OCI-LY1 (cell line): ENCODE results near the gene JADE3.
"Not testable (repeated sequence)": the region's sequence is repeated elsewhere in the genome, so short reads cannot be mapped to it uniquely, and the experiment has no call there.

Experiments used
- H2AFZ ChIP-seq: fragments of 200-600 bp; sonication (generic), shearing (Covaris generic); 2 replicates; pipeline ENCODE4 v1.6.0; 2014; ENCODE audit warnings: antibody characterized with exemption, mild to moderate bottlenecking, low read length
- H3F3A ChIP-seq: fragments of 200-600 bp; sonication (generic), shearing (Covaris generic); 2 replicates; pipeline ENCODE4 v1.6.0; 2014; ENCODE audit warnings: mild to moderate bottlenecking, antibody characterized with exemption, low read length, moderate library complexity; ENCODE audit not compliant: insufficient read depth
- H3K27ac ChIP-seq: fragments of 200-600 bp; sonication (generic); 2 replicates; pipeline ENCODE4 v1.5.1; 2014; ENCODE audit warnings: low read length, mixed run types, mild to moderate bottlenecking, low read depth; ENCODE audit not compliant: poor library complexity, severe bottlenecking
- H3K27me3 ChIP-seq: fragments of 200-600 bp; sonication (generic); 2 replicates; pipeline ENCODE4 v1.6.0; 2014; ENCODE audit warnings: antibody characterized with exemption, mild to moderate bottlenecking, low read length, moderate library complexity; ENCODE audit not compliant: insufficient read depth
- H3K36me3 ChIP-seq: fragments of 200-600 bp; sonication (generic); 2 replicates; pipeline ENCODE4 v1.6.1; 2014; ENCODE audit warnings: mild to moderate bottlenecking, antibody characterized with exemption, low read length, moderate library complexity, mixed read lengths; ENCODE audit not compliant: insufficient read depth
- H3K4me1 ChIP-seq: fragments of 200-600 bp; sonication (generic); 2 replicates; pipeline ENCODE4 v1.5.1; 2014; ENCODE audit warnings: mild to moderate bottlenecking, low read length, moderate library complexity; ENCODE audit not compliant: insufficient read depth, severe bottlenecking
- H3K4me2 ChIP-seq: fragments of 200-600 bp; sonication (generic), shearing (Covaris generic); 2 replicates; pipeline ENCODE4 v1.6.1; 2014; ENCODE audit warnings: low read length
- H3K4me3 ChIP-seq: fragments of 200-600 bp; sonication (generic); 2 replicates; pipeline ENCODE4 v1.5.1; 2014; ENCODE audit warnings: low read length, low read depth, mild to moderate bottlenecking, mixed read lengths; ENCODE audit not compliant: poor library complexity, severe bottlenecking
- H3K79me2 ChIP-seq: fragments of 200-600 bp; shearing (Covaris generic); 2 replicates; pipeline ENCODE4 v1.6.1; 2016; ENCODE audit warnings: mixed run types, low read length, mixed read lengths; ENCODE audit not compliant: insufficient read depth
- H3K9ac ChIP-seq: fragments of 200-600 bp; sonication (generic), shearing (Covaris generic); 2 replicates; pipeline ENCODE4 v1.6.1; 2014; ENCODE audit warnings: mild to moderate bottlenecking, low read length, mixed read lengths
- H3K9me2 ChIP-seq: fragments of 200-600 bp; sonication (generic), shearing (Covaris generic); 2 replicates; pipeline ENCODE4 v1.6.1; 2014; ENCODE audit warnings: low read depth, mild to moderate bottlenecking, low read length, mixed read lengths
- H3K9me3 ChIP-seq: fragments of 200-600 bp; shearing (Covaris generic); 2 replicates; pipeline ENCODE4 v1.6.1; 2014; ENCODE audit warnings: low read length, mixed read lengths
- H4K20me1 ChIP-seq: fragments of 200-600 bp; sonication (generic), shearing (Covaris generic); 2 replicates; pipeline ENCODE4 v1.6.0; 2016; ENCODE audit warnings: mild to moderate bottlenecking, low read length; ENCODE audit not compliant: insufficient read depth
- CTCF ChIP-seq: fragments of 200-600 bp; sonication (generic), shearing (Covaris generic); IDR thresholded peaks from 2 replicates; pipeline ENCODE4 v1.5.1; 2017; ENCODE audit warnings: mild to moderate bottlenecking, antibody characterized with exemption, low read length, moderate library complexity, mixed read lengths
- EZH2 ChIP-seq: fragments of 200-600 bp; sonication (generic), shearing (Covaris generic); IDR thresholded peaks from 2 replicates; pipeline ENCODE4 v1.8.0; 2017; ENCODE audit warnings: borderline replicate concordance, mixed run types, mild to moderate bottlenecking, antibody characterized with exemption, low read length, moderate library complexity, mixed read lengths

Gene JADE3

GRCh38 chrX:46967547-46967946, 55.3 kb downstream of the JADE3 start:
- Histone ChIP-seq H2AFZ (no peak overlapping the region), H3K27ac (no peak overlapping the region), H3K27me3 (no peaks in the 10 kb centered on the region), H3F3A (no peaks in the 10 kb centered on the region), H3K4me3 (no peak overlapping the region), H3K79me2 (no peaks in the 10 kb centered on the region), H3K9ac (no peak overlapping the region), H3K9me2 (no peaks in the 10 kb centered on the region), H3K36me3 (no peaks in the 10 kb centered on the region), H3K4me1 (no peaks in the 10 kb centered on the region), H3K9me3 (no peaks in the 10 kb centered on the region), H3K4me2 (no peak overlapping the region), H4K20me1 (no peaks in the 10 kb centered on the region)
- no peak for TF ChIP-seq EZH2
- no peak for TF ChIP-seq CTCF

DNA sequence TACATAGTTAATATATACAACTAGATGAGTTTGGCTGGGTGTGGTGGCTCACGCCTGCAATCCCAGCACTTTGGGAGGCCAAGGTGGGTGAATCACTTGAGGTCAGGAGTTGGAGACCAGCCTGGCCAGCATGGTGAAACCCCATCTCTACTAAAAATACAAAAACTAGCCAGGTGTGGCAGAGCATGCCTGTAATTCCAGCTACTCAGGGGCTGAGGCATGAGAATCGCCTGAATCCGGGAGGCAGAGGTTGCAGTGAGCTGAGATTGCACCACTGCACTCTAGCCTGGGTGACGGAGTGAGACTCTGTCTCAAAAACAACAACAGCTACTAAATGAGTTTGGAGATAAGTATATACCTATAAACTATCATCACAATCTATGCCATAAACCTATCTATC, 64.8 kb downstream of the JADE3 start:
- not testable (repeated sequence) for H3K4me2 ChIP-seq, H3K27ac ChIP-seq, H3K79me2 ChIP-seq, H3K9ac ChIP-seq, H3K9me2 ChIP-seq, H4K20me1 ChIP-seq, H2AFZ ChIP-seq, H3K36me3 ChIP-seq, H3K4me1 ChIP-seq, H3F3A ChIP-seq, H3K27me3 ChIP-seq, H3K9me3 ChIP-seq, H3K4me3 ChIP-seq

DNA sequence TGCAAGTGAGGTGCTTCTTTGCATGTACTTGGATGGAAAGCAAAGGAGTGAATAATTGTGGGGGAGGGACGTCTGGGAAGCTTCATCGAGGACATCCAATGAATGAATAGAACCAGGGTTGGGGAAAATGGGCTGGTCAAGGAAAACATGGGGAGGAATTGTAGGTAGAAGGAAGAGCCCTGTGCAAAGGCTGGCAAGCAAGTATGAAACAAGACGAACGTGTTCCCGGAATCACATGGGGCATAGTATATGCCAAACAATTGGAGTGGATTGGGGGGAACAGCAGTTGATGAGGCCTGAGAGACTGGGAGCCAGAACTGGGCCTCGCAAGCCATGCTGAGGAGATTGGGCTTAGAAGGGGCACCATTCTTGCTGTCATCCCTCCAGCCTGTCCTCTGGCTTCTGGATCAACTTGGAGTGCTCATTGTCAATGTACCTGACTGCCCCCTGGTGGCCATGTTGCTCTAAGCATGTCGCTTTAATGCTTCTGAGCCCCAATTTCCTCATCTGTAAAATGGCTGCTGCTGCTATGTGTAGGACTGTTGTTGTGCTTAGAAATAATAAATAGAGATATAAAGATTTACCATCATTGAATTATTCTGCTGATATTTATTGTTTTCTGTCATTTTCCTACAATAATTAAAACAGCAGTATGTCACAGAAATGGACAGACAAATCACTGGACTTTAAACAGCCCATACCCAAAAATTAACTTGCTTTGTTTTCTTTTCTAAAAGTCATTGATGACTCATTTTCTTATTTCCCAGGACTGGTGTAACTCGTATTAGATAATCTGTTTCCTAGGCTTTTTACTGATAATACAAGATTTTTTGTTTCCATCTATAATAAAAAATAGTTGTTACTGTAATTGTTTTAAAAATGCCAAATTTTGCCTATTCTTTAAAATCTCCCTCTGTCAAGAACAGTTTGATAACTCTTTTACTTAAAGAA, 66.4 kb downstream of the JADE3 start:
- H3K9me2 ChIP-seq, result no peaks in the 10 kb centered on the region
- no peaks in the 10 kb centered on the region for H3K4me1 ChIP-seq
- no peak overlapping the region for H3K27ac ChIP-seq
- no peak overlapping the region for H3K4me3 ChIP-seq
- H3K27me3 ChIP-seq, result no peaks in the 10 kb centered on the region
- H4K20me1 ChIP-seq, result no peaks in the 10 kb centered on the region
- no peaks in the 10 kb centered on the region for H3F3A ChIP-seq
- no peaks in the 10 kb centered on the region for H3K9me3 ChIP-seq
- H3K4me2 ChIP-seq, result no peak overlapping the region
- H3K79me2 ChIP-seq, result no peaks in the 10 kb centered on the region
- peak; percentile 58 for TF ChIP-seq CTCF
- no peak for TF ChIP-seq EZH2
- H3K9ac ChIP-seq, result no peak overlapping the region
- no peaks in the 10 kb centered on the region for H3K36me3 ChIP-seq
- H2AFZ ChIP-seq, result no peak overlapping the region

DNA sequence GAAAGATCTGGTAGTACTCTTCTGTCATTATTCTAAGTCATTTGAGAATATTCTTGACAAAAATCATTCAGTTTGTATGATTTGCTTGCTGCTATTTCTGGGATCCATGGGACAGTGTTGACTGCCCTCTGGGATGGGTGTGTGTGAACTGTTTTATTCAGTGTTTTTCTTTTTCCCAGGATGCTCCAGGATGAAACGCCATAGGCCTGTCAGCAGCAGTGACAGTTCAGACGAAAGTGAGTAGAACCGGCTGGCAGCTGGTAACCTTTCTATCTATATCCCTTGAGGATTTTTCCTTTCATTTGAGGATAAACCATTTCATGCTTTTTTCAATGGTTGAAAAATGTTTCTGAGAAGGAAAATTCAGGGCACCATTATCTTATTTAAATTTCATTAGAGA, 72.5 kb downstream of the JADE3 start:
- Histone ChIP-seq H4K20me1 (no peaks in the 10 kb centered on the region), H3K27ac (no peak overlapping the region), H3K79me2 (no peaks in the 10 kb centered on the region), H3K9me2 (no peaks in the 10 kb centered on the region), H3K4me2 (no peak overlapping the region), H3K4me1 (no peaks in the 10 kb centered on the region), H2AFZ (no peak overlapping the region), H3K4me3 (no peak overlapping the region), H3F3A (no peaks in the 10 kb centered on the region), H3K36me3 (no peaks in the 10 kb centered on the region), H3K9ac (no peak overlapping the region), H3K27me3 (no peaks in the 10 kb centered on the region), H3K9me3 (no peaks in the 10 kb centered on the region)
- no peak for TF ChIP-seq EZH2
